B cell (primary cell): ENCODE results near the gene HOXB13. TPM values are rescaled to one million over a fixed set of nuclear protein-coding genes. Genes with fewer than 3 reads are reported as not detected.

Experiments
- ATAC-seq: fragments of 200-7000 bp; cut with Tn5 transposase; one replicate; pipeline ENCODE4 v1.10.0; 2021; ENCODE audit warnings: low read depth, mild to moderate bottlenecking, moderate number of reproducible peaks, moderate library complexity
- CTCF ChIA-PET: fragments of 350-600 bp; sonication (Branson Sonifier 250); formaldehyde crosslinking; loops from one replicate; lab custom pipeline; 2021; ENCODE audit warnings: antibody characterized with exemption, inconsistent platforms; lab: Charles Lee
- POLR2A ChIA-PET: fragments of 350-600 bp; sonication (Branson Sonifier 250); formaldehyde crosslinking; loops from one replicate; lab custom pipeline; 2021; ENCODE audit warnings: antibody characterized with exemption; lab: Charles Lee
- DNase-seq: peaks from one replicate; pipeline ENCODE4 v3.0.0; 2013
- H2AFZ ChIP-seq: 2 replicates; pipeline ENCODE4 v1.6.1; 2012; ENCODE audit warnings: mild to moderate bottlenecking, low read depth, low read length; ENCODE audit not compliant: insufficient read depth, poor library complexity, severe bottlenecking
- H3K27ac ChIP-seq, 2 donors: 1 replicate in 1 of 2; 2 replicates in 1 of 2; pipeline ENCODE4 v1.5.1; 2012 to 2013; ENCODE audit warnings: low read length in 2 of 2, mild to moderate bottlenecking in 2 of 2, moderate library complexity in 1 of 2
- H3K27me3 ChIP-seq, 4 experiments: fragments of 200-600 bp in 1 of 4; sonication (generic) in 1 of 4; replicated peaks in 1 of 4; 1 replicate in 2 of 4; 2 replicates in 2 of 4; pipeline versions ENCODE4 v1.6.1 to v1.7.0; 2013 to 2016; ENCODE audit warnings: low read length in 3 of 4, mild to moderate bottlenecking in 2 of 4, mixed read lengths in 1 of 4, moderate library complexity in 1 of 4; ENCODE audit not compliant: insufficient read depth in 4 of 4, control insufficient read depth in 3 of 4; ENCODE audit errors: control extremely low read depth in 1 of 4
- H3K36me3 ChIP-seq, 2 experiments: replicated peaks in 1 of 2; 1 replicate in 1 of 2; 2 replicates in 1 of 2; pipeline versions ENCODE4 v1.6.1 to v1.7.1; 2013; ENCODE audit warnings: low read length in 1 of 2; ENCODE audit not compliant: insufficient read depth in 2 of 2, control insufficient read depth in 1 of 2; ENCODE audit errors: control extremely low read depth in 1 of 2, extremely low read depth in 1 of 2
- H3K4me1 ChIP-seq, 2 donors: fragments of 200-600 bp in 1 of 2; sonication (generic) in 1 of 2; 1 replicate in 1 of 2; 2 replicates in 1 of 2; pipeline versions ENCODE4 v1.5.1 to v1.6.1; 2013 to 2017; ENCODE audit warnings: low read length in 2 of 2; ENCODE audit not compliant: control insufficient read depth in 2 of 2, insufficient read depth in 2 of 2
- H3K4me2 ChIP-seq: replicated peaks from 2 replicates; pipeline ENCODE3; 2012; ENCODE audit warnings: mild to moderate bottlenecking, low read depth, low read length; ENCODE audit not compliant: poor library complexity, severe bottlenecking
- H3K4me3 ChIP-seq, 5 experiments: fragments of 200-600 bp in 1 of 5; sonication (generic) in 1 of 5; 1 replicate in 3 of 5; 2 replicates in 2 of 5; pipeline versions ENCODE4 v1.5.1 to v1.7.0; 2011 to 2016; ENCODE audit warnings: low read length in 4 of 5, mild to moderate bottlenecking in 4 of 5, low read depth in 2 of 5, control low read depth in 1 of 5, moderate library complexity in 1 of 5; ENCODE audit not compliant: insufficient read depth in 1 of 5; ENCODE audit errors: control extremely low read depth in 1 of 5, extremely low read depth in 1 of 5
- H3K79me2 ChIP-seq: fragments of 200-600 bp; sonication (generic); one replicate; pipeline ENCODE4 v1.6.0; 2016; ENCODE audit warnings: low read length; ENCODE audit not compliant: control insufficient read depth, insufficient read depth
- H3K9ac ChIP-seq: fragments of 200-600 bp; sonication (generic); 2 replicates; pipeline ENCODE4 v1.6.1; 2017; ENCODE audit warnings: mild to moderate bottlenecking, low read length, moderate library complexity
- H3K9me3 ChIP-seq, 3 donors: one replicate each; pipeline versions ENCODE4 v1.6.1 to v1.7.1; 2013; ENCODE audit warnings: low read length in 2 of 3; ENCODE audit not compliant: control insufficient read depth in 2 of 3, insufficient read depth in 1 of 3; ENCODE audit errors: control extremely low read depth in 1 of 3
- H4K20me1 ChIP-seq: 2 replicates; pipeline ENCODE4 v1.6.0; 2012; ENCODE audit warnings: mild to moderate bottlenecking, low read length; ENCODE audit not compliant: insufficient read depth, control insufficient read depth, poor library complexity, severe bottlenecking
- H3K27ac Mint-ChIP-seq: one replicate; pipeline ENCODE4 v1.8.0; 2021; ENCODE audit warnings: mixed read lengths
- H3K27me3 Mint-ChIP-seq: one replicate; pipeline ENCODE4 v1.8.0; 2021; ENCODE audit warnings: mixed read lengths
- H3K4me1 Mint-ChIP-seq: one replicate; pipeline ENCODE4 v1.8.0; 2021; ENCODE audit warnings: mixed read lengths
- H3K4me3 Mint-ChIP-seq: one replicate; pipeline ENCODE4 v1.8.0; 2021; ENCODE audit warnings: mixed read lengths
- H3K9me3 Mint-ChIP-seq: one replicate; pipeline ENCODE4 v1.8.0; 2022; ENCODE audit warnings: mixed read lengths; ENCODE audit not compliant: insufficient read depth
- EZH2 ChIP-seq: IDR thresholded peaks from 2 replicates; pipeline ENCODE4 v1.6.1; 2012; ENCODE audit warnings: borderline replicate concordance, low read depth, mild to moderate bottlenecking, moderate library complexity, low read length; ENCODE audit not compliant: insufficient read depth, poor library complexity, severe bottlenecking
- WGBS: methylation state at CpG from one replicate; pipeline ENCODE4 v1.1.5; 2013; ENCODE audit warnings: missing lambda C conversion rate; ENCODE audit not compliant: insufficient coverage; 5-methylcytosine and 5-hydroxymethylcytosine counted together
- intact Hi-C: fragments of 100-400 bp; cut with micrococcal nuclease; formaldehyde crosslinking; loops from one replicate; pipeline ENCODE4 v1.10.0; 2022
- polyA plus RNA-seq: library from polyadenylated mRNA; depleted of rRNA; stranded (reverse); fragments of >200 nt; gene quantifications from 2 replicates; pipeline ENCODE4 v1.2.3, GENCODE V29; 2012
- total RNA-seq, 2 donors: library from RNA; stranded (reverse); fragments of 120-200 nt in 1 of 2; gene quantifications; 1 replicate in 1 of 2; 2 replicates in 1 of 2; pipeline versions ENCODE4 v1.2.3 to v1.2.4, GENCODE V29; 2013 to 2022
- TF ChIP-seq, protein P1 (sequence below): fragments of 200-600 bp; IDR thresholded peaks from one replicate; pipeline ENCODE4 v1.8.0; 2022; ENCODE audit warnings: antibody characterized with exemption, mild to moderate bottlenecking

Gene HOXB13
- total and polyA plus RNA-seq, 2 donors (not counting 1 experiment from before 2014, with no cell fraction given) = not detected

DNA sequence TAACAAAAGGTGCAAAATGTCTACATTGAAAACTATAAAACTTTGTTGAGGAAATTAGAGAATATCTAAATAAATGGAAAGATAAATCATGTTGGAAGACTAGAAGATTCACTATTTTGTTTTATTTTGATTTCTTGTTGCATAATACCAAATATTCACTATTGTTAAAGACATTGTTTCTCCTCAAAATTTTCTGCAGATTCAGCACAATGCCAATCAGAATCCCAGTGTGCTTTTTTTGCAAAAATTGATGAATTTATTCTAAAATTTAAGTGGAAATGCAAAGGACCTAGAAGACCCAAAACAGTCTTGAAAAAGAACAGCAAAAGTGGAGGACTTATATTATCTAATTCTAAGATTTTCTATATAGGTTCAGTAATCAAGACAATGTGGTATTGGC, 48.1 kb upstream of the HOXB13 start:
- CTCF ChIA-PET = no interaction called here
- H3K27ac Mint-ChIP-seq = no peak overlapping the region
- no peak for ATAC-seq

DNA sequence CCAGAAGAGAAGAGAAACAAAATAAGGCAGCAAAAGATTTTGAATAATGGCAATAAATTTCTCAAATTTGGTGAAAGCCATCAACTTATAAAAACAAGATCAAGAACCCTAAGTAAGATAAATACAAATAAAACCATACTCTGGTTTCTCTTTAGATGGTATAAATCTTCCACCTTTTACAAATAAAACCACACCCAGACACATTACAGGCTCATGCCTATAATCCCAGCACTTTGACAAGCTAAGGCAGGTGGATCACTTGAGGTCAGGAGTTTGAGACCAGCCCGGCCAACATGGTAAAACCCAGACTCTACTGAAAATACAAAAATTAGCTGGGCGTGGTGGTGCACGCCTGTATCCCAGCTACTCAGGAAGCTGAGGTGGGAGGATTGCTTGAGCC, 44.7 kb upstream of the HOXB13 start:
- Mint-ChIP-seq H3K4me3 (no peak overlapping the region), H3K27ac (no peak overlapping the region), H3K4me1 (no peaks in the 10 kb centered on the region), H3K9me3 (peaks cover 3% of the 10 kb centered on the region), H3K27me3 (peaks cover 35% of the 10 kb centered on the region)
- WGBS = 90% methylated on average over 2 of the region's 3 CpGs
- no peak overlapping the region for H3K9ac ChIP-seq
- ATAC-seq = no peak
- no peak for TF ChIP-seq EZH2
- TF ChIP-seq, protein P1, sequence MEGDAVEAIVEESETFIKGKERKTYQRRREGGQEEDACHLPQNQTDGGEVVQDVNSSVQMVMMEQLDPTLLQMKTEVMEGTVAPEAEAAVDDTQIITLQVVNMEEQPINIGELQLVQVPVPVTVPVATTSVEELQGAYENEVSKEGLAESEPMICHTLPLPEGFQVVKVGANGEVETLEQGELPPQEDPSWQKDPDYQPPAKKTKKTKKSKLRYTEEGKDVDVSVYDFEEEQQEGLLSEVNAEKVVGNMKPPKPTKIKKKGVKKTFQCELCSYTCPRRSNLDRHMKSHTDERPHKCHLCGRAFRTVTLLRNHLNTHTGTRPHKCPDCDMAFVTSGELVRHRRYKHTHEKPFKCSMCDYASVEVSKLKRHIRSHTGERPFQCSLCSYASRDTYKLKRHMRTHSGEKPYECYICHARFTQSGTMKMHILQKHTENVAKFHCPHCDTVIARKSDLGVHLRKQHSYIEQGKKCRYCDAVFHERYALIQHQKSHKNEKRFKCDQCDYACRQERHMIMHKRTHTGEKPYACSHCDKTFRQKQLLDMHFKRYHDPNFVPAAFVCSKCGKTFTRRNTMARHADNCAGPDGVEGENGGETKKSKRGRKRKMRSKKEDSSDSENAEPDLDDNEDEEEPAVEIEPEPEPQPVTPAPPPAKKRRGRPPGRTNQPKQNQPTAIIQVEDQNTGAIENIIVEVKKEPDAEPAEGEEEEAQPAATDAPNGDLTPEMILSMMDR = no peak
- H3K4me2 ChIP-seq = no peak overlapping the region
- no peak overlapping the region for H3K27ac ChIP-seq
- intact Hi-C loops = no loop called here
- no peak for DNase-seq
- no peaks in the 10 kb centered on the region for H3K4me1 ChIP-seq
- ChIA-PET POLR2A (no interaction called here), CTCF (no interaction called here)
- no peak overlapping the region for H2AFZ ChIP-seq
- no peaks in the 10 kb centered on the region for H3K9me3 ChIP-seq
- no peaks in the 10 kb centered on the region for H4K20me1 ChIP-seq
- no peaks in the 10 kb centered on the region for H3K79me2 ChIP-seq
- no peaks in the 10 kb centered on the region for H3K36me3 ChIP-seq
- H3K27me3 ChIP-seq = peaks cover 0 to 8% (median 3%) of the 10 kb centered on the region in 4 experiments
- no peak overlapping the region for H3K4me3 ChIP-seq

More for the DNA sequence above, 48.1 kb upstream of the HOXB13 start:
- intact Hi-C loops = no loop called here
- POLR2A ChIA-PET = no interaction called here
- H3K4me2 ChIP-seq = no peak overlapping the region
- H3K36me3 ChIP-seq = no peaks in the 10 kb centered on the region
- Mint-ChIP-seq H3K4me1 (no peaks in the 10 kb centered on the region), H3K27me3 (peaks cover 24% of the 10 kb centered on the region), H3K4me3 (no peak overlapping the region), H3K9me3 (peaks cover 3% of the 10 kb centered on the region)
- H2AFZ ChIP-seq = no peak overlapping the region
- peaks cover 0 to 3% (median 0%) of the 10 kb centered on the region in 4 experiments for H3K27me3 ChIP-seq
- no peaks in the 10 kb centered on the region for H3K79me2 ChIP-seq
- no peaks in the 10 kb centered on the region for H4K20me1 ChIP-seq
- TF ChIP-seq, protein P1 = no peak
- no peak for TF ChIP-seq EZH2
- H3K4me3 ChIP-seq = no peak overlapping the region
- H3K4me1 ChIP-seq = no peaks in the 10 kb centered on the region
- H3K9me3 ChIP-seq = no peaks in the 10 kb centered on the region
- no peak for DNase-seq
- no peak overlapping the region for H3K27ac ChIP-seq
- no peak overlapping the region for H3K9ac ChIP-seq
